HG03460 (cell line): ENCODE data around the gene BORCS8.

Experiments used
- ATAC-seq: cut with Tn5 transposase; IDR thresholded peaks from one replicate; pipeline ENCODE4 v1.9.1; 2021; ENCODE audit not compliant: unreplicated experiment

The BORCS8 gene

GRCh38 chr19:19214159-19214490 is 22.2 kb upstream of the BORCS8 start:
- no peak for ATAC-seq

DNA sequence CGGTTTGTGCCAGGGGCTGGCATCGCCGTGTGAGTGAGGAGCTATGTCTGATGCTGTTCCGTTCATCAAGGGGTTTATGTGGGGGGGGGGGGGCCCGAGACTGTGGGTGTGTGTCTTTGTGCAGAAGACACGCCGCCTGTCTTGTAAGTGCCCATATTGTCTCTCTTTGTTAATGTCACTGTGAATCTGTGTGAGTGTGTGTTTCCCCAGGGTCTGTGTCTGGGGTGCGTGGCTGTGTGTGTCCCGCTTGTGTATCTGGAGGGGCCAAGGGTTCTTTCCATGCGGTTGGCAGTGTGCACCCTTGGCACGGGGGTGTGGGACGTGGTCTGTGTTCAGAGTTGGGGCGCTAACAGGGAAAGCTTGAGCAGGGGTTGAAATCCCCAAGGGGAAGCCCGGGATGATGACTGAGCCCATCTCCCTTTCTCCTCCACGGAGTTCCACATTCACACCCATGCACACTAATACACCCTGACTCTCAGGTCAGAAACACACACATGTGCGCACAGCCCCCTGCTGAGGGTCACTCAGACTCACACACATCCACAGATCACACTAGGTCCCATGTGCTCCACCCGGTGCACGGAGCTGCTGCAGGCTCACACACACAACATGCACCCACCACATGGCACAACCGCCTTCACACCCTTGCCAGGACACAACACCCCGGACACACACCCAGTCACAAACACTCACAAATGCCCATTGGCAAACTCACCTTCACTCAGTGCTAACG is 21.6 kb upstream of the BORCS8 start:
- no peak for ATAC-seq

DNA sequence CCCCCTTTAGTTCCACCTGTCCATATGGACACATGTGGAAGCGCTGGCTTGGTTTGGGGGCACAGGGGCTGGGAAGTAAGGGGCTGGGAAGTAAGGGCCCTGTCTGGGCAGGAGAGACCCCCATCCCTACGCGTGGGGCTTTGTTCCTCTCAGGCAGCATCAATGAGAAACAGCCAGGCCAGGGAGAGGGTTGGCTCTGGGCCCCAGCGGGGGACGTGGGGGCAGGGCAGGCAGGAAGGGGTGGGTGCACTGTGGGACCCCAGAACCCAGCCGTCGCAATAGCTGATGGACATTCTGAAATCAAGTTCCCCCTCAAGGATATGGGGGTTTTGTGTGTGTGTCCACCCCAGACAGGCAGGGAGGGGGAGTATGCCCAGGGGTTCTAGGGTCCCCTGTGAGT is 21.0 kb upstream of the BORCS8 start:
- no peak for ATAC-seq

DNA sequence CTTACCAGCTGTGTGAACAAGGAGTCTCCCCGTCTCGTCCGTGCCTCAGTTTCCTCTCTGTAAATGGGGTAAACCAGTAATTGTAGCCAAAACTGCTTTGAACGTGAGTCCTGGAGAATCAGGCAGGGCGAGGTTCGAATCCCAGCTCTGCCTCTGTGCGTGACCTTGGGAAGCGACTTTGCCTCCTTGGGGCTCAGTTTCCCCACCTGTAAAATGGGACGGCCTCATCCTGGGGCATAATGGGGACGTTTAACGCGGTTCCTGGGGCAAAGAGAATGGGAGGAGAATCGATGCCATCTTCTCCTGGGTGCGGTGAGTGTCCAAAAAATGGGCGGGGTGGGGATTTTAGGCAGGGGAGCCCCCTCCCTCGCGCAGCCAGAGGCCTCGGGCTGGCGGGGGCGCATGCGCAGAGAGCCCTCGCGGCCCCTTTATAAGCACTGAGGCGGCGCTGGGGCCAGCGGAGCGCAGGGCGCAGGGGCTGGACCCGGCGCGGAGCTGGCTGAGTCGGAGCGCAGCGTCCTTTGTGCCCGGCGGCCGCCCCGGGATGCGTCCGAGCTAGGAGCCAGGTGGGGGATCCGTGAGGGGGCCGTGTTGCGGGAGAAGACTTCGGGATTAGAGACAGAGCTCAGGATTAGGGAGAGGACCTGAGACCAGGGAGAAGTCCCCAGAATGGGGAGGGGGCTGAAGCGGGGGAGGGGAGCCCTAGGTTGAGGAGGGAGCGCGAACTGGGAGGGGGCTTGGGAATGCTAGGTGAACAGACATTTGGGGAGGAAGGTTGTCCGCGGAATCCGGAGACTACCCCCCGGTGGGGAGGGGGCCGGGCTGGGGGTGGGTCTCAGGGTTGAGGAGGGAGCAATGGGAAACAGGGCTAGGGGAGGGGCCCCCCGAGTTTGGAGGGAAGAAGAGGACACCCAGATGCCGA is 19.8 kb upstream of the BORCS8 start, which contains the start of gene NCAN:
Gene NCAN (plus strand): TSS at position 460 of the 922 bp plus-strand sequence. CDS start 4,996 bp downstream, outside the sequence.
- no peak for ATAC-seq

DNA sequence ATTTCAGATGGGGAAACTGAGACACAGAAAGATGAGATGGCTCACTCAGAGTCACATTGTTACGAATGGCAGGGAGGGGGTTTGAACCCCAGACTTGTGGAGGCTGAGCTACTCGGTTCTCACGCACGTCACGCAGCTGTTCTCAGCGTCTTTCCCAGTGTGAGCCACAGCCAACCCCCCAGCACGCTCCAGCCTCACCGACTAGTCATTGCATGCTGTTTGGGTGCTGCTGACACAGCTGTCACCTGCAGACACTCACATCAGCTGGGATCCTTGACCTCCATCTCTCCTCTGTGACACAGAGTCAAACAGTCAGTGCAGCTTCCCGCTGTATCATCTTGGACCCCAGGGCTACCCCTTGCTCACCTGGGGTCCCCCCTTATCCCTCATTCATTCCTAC is 17.4 kb upstream of the BORCS8 start:
- no peak for ATAC-seq

- no peak for ATAC-seq
Measured at GRCh38 chr19:19207637-19208572, 16.0 kb upstream of the BORCS8 start.

GRCh38 chr19:19206938-19207337 is 15.0 kb upstream of the BORCS8 start:
- ATAC-seq: no peak

DNA sequence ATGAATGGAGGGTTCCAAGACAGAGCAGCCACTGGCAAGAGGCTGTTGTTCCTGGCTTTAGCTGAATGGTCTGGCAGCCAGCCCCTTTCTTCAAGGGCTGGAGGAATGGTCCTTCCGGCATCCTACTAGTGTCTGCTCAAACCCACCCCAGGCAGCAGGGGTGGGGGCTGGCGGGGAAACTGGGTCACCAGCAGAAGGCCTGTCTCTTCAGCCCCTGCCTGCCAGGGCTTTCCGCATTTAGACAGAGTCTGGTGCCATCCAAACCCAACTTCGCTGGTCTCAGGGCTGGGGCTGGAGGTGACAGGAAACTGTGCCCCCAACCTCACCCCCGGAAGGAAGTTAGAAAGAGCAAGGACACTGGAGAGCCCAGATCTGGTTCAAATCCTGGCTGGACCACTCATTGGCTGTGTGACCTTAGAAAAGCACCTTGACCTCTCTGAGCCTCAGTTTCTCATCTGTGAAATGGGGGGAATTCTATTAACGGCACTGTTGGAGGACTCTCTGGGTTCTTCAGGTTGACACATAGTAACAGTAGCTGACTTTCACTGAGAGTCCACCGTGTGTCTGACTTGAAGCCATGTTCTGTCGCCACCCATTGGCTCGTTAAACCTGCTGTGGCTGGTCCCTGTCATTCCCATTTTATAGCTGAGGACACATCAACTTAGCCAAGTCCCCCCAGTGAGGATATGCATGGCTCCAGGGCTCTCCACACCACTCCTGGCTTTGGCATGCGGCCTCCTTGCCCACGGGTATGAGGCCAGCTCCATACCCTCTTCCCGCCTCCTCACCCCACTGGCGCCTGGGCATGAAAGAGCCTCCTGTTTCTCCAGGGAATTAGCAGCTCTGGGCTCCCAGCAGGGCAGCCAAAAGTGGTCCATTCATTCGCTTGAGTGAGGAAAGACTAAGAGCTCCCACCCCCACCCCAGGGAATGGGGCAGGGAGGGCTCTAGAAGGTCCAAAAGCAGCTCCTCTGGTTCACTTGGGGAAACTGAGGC is 13.8 kb upstream of the BORCS8 start:
- ATAC-seq: no peak

GRCh38 chr19:19204181-19204580 is 12.2 kb upstream of the BORCS8 start:
- no peak for ATAC-seq

GRCh38 chr19:19203012-19203856 is 11.3 kb upstream of the BORCS8 start, which contains the start of gene NR2C2AP:
Gene NR2C2AP, minus strand, starts transcription at chr19:19203414. Its CDS starts 354 bp downstream, at chr19:19203060.
- ATAC-seq: peak; percentile 75

DNA sequence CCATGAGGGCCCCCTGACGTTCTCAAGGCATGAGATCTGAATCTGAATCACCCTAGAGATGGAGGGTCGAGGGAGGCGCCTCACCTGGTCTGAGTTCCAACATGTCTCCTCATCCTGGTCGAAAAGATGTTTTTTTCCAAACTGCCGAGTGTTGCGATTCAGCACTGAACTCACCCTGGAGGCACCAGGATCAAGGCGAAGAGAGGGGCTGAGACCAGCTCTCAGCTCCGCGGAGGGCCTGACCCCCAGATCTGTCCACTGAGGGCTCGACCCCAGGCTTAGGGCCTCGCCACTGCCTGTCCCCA is 10.7 kb upstream of the BORCS8 start:
- no peak for ATAC-seq

DNA sequence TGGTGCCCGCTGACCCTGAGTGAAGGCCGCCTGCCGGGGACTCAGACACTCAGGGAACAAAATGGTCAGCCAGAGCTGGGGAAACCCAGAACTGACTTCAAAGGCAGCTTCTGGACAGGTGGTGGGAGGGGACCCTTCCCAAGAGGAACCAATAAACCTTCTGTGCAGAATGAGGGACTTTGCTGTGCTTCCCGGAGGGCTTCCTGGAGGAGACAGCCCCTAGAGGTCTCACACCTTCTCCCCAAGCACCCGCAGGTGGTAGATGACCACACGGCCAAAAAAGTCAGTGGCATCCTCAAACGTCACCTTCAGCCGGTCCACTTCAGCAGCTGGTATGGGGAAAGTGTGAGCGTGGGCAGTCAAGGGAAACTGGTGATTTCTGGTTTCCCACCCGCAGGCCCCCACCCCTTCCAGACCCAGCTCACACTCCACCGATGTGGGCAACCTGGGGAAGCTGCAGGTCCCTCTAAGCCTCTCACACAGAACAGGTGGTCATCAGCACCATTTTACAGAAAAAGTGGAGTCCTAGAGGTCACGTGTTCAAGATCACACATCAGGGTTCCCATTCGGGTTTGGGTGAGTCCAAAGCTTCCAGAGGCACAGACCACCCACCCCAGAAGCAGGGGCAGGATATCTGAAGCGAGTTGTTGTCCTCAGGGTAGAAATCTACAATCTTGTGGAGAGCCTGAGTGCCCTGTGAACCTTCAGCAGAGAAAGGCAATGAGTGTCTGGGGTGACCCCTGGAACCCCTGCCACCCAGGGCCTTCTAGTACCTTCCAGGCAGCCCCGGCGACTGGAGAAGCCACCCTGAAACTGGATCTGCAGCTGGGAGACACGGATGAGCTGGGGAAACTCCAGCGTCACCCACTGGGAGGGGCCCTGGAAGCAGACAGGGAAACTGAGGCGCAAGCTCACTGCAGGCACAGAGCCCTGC is 10.0 kb upstream of the BORCS8 start:
- ATAC-seq: no peak

DNA sequence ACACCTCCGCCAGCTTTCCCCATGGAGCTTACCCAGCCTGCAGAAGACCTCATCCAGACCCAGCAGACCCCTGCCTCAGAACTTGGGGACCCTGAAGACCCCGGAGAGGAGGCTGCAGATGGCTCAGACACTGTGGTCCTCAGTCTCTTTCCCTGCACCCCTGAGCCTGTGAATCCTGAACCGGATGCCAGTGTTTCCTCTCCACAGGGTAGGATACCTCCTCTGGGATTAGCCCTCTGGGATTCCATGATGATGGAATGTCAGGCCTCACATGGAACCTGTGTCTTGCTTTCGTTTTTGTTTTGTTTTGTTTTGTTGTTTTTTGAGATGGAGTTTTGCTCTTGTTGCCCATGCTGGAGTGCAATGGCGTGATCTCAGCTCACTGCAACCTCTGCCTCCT is 2.0 kb upstream of the BORCS8 start:
- no peak for ATAC-seq

DNA sequence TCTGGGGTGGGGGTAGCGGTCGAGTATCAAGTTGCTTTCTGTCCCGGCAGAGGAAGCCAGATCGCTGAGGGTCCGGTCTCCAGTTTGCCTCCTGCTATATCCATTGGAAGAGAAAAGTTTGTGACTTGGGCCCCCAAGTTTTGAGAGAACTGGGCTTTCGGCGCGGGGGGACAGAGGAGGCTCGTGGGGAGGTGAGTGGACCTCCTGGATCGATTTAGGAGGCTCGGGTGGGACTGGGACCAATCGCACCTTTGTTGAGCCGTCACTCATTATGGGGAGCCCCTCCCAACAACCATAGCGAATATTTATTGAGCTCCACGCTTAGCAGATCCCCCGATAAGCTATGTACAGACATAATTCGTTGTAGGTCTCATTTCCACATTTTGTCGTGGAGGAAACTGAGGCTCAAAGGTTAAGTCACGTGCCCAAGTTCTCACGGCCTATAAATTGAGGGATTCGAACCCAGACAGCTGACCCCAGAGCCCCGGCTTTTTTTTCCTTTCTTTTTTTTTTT is 1.0 kb upstream of the BORCS8 start:
- no peak for ATAC-seq

- no peak for ATAC-seq
Measured at GRCh38 chr19:19191768-19192077, 229 bp downstream of the BORCS8 start.

DNA sequence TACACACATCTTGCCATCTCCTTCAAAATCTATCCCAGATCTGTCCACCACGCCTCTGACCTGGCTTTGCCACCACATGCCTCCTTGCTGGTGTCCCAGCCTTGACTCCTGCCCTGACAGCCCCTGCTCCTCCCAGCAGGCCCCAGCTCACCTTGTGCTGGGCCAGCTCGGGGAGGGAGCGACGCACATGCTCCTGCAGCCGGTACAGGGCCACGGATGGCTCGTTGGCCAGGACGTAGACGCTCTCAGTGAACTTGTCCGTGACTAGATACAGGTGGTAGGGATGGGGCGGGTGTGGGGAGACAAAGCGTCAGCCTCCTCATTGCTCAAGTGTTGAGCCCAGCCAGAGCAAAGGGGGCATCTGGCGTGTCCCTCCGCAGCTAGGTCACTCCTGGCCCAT is 5.2 kb downstream of the BORCS8 start:
- ATAC-seq: no peak

GRCh38 chr19:19185853-19186740 is 5.9 kb downstream of the BORCS8 start:
- ATAC-seq: no peak
